ENCODE data around the gene PHLDA3. TPM values are rescaled to one million over a fixed set of nuclear protein-coding genes. Genes with fewer than 3 reads are reported as not detected.
A peak's percentile ranks its signal among the peaks of the same experiment; 100 is the strongest.

Gene PHLDA3
- total and polyA plus RNA-seq, 8 donors: 11.1 to 82.7 (median 18.1) TPM

DNA sequence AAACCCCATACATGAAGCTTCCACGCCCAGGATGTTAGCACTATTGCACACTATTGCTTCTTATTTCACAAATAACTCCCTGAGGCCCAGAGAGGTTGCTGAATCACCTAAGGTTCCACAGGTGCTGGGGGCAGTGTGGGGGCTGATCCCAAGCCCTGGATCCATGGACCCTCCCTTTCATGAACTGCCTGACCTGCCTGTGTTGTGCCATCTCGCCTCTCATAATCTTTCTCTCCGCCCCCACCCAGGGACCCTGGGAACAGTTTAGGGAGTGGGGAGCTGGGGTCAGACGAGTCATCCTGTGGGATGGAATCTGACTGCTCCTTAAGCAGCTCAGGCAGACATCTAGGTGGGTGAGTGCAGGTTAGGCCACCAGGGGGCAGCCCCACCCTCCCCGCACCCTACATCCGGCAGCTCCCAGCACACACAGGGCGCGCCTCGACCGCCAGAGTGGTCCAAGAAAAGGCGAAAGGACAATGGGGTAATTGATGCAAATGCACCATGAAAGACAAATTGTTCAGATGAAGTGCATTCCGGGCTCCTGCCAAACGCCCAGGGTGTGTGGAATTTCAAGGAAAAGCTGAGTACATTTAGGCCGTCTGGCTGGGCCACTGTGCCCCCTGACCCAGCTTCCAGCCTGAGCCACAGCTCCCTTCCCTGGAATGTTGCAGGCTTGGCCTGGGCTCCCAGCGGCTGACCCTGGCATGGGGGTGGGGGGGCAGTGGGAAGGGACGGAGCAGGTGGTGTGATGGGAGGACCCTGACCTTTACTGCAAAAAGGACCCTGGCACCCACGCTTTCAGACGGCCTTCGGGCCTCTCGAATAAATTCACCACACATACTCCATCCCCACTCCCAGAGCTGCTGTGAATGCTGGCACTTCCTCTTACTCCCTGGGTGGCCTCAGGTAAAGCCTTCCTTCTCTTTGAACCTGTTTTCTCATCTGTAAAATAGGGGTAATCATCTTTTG lies 20.8 kb downstream of the PHLDA3 start:
- H3K27ac ChIP-seq: peak overlapping the region; percentile 33 to 59
- TF ChIP-seq, protein P1, sequence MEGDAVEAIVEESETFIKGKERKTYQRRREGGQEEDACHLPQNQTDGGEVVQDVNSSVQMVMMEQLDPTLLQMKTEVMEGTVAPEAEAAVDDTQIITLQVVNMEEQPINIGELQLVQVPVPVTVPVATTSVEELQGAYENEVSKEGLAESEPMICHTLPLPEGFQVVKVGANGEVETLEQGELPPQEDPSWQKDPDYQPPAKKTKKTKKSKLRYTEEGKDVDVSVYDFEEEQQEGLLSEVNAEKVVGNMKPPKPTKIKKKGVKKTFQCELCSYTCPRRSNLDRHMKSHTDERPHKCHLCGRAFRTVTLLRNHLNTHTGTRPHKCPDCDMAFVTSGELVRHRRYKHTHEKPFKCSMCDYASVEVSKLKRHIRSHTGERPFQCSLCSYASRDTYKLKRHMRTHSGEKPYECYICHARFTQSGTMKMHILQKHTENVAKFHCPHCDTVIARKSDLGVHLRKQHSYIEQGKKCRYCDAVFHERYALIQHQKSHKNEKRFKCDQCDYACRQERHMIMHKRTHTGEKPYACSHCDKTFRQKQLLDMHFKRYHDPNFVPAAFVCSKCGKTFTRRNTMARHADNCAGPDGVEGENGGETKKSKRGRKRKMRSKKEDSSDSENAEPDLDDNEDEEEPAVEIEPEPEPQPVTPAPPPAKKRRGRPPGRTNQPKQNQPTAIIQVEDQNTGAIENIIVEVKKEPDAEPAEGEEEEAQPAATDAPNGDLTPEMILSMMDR (IDR thresholded peaks at IDR 0.05): peak; percentile 72 to 79
- ATAC-seq (peak; percentile 94), DNase-seq (peak in 3 of 4 donors; percentile 70 to 92 (median 71))
- intact Hi-C loops (cut with DNase I): loop anchor here in 1 of 2 donors (5.0 to 10.0 kb wide), 2 partner anchors 34 to 67 kb away; no protein-coding TSS in a partner anchor
- H3K36me3 ChIP-seq: no peaks in the 10 kb centered on the region
- no peaks in the 10 kb centered on the region for H3K9me3 ChIP-seq
- peaks cover 20 to 35% of the 10 kb centered on the region in 2 donors for H3K4me1 ChIP-seq
- H3K27me3 ChIP-seq: no peaks in the 10 kb centered on the region
- H3K4me3 ChIP-seq: no peak overlapping the region

DNA sequence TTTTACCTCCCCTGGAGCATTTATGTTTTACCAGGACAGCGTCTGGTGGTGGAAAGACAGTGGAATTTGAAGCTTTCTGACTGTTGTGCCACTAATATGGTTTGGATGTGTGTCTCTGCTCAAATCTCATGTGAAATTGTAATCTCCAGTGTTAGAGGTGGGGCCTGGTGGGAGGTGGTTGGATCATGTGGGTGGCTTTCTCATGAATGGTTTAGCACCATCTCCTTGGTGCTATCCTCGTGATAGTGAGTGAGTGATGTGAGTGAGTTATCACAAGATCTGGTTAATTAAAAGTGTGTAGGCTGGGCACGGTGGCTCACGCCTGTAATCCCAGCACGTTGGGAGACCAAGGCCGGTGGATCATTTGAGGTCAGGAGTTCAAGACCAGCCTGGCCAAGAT lies 23.7 kb downstream of the PHLDA3 start:
- Histone ChIP-seq H3K9me3 (no peaks in the 10 kb centered on the region), H3K4me1 (peaks cover 9 to 21% of the 10 kb centered on the region in 2 donors), H3K27ac (no peak overlapping the region), H3K4me3 (no peak overlapping the region), H3K36me3 (no peaks in the 10 kb centered on the region), H3K27me3 (no peaks in the 10 kb centered on the region)
- DNase-seq (no peak), ATAC-seq (no peak)
- TF ChIP-seq, protein P1 (IDR thresholded peaks at IDR 0.05): no peak
- intact Hi-C loops (cut with DNase I): loop anchor here in 1 of 2 donors (5.0 to 10.0 kb wide), 2 partner anchors 37 to 69 kb away; no protein-coding TSS in a partner anchor

- Histone ChIP-seq H3K9me3 (no peaks in the 10 kb centered on the region), H3K36me3 (no peaks in the 10 kb centered on the region), H3K4me1 (peaks cover 9 to 16% of the 10 kb centered on the region in 2 donors), H3K27me3 (no peaks in the 10 kb centered on the region), H3K4me3 (no peak overlapping the region), H3K27ac (no peak overlapping the region)
- no peak for DNase-seq
- TF ChIP-seq, protein P1 (IDR thresholded peaks at IDR 0.05): no peak
- intact Hi-C loops (cut with DNase I): loop anchor here in 1 of 2 donors (5.0 to 10.0 kb wide), 2 partner anchors 38 to 70 kb away; no protein-coding TSS in a partner anchor
- no peak for ATAC-seq
Measured at GRCh38 chr1:201444792-201445191, 24.2 kb downstream of the PHLDA3 start.

DNA sequence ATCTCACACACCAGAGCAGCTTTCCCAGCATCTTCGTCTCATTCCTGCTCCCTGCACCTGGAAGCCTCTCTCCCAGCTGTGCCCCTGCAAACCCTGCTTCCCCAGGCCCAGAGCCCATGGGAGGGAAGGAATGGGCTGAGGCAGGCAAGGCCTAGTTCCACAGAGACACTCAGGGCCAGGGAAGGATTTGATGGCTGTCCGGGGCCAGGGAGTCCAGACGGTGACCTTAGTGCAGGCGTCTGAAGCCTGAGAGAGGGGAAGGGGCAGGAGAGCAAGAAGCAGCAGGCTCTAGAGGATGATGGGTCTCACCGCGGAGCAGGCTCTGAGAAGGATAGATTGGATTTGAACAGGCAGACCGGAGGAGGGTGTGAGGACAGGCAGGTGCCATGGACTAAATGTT lies 25.2 kb downstream of the PHLDA3 start:
- TF ChIP-seq, protein P1 (IDR thresholded peaks at IDR 0.05): no peak
- DNase-seq: no peak
- peaks cover 9 to 11% of the 10 kb centered on the region in 2 donors for H3K4me1 ChIP-seq
- intact Hi-C loops (cut with DNase I): loop anchor here in 1 of 2 donors (10.0 kb wide), 1 partner anchor 71 kb away; no protein-coding TSS in a partner anchor
- no peaks in the 10 kb centered on the region for H3K9me3 ChIP-seq
- H3K4me3 ChIP-seq: no peak overlapping the region
- no peak overlapping the region for H3K27ac ChIP-seq
- ATAC-seq: no peak
- no peaks in the 10 kb centered on the region for H3K36me3 ChIP-seq
- no peaks in the 10 kb centered on the region for H3K27me3 ChIP-seq

DNA sequence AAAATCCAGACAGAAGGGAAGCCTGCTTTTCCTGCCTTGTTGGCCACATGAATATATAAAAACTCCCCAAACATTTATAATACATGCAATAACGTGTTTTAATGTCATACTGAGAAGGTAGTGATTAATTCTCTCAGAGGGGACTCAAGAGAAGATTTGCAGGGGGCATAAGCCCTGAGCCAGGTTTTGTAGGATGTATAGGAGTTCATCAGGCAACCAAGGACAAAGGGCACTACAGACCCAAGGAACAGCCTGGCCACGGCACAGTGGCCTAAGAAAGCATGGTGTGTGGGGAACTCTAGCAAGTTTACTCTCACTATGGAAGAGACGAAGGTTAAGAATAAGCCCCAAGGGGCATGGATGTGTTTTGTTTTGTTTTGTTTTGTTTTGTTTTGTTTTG lies 32.0 kb downstream of the PHLDA3 start:
- DNase-seq: no peak
- H3K4me3 ChIP-seq: no peak overlapping the region
- peaks cover 0 to 9% of the 10 kb centered on the region in 2 donors for H3K4me1 ChIP-seq
- no peak overlapping the region for H3K27ac ChIP-seq
- no peaks in the 10 kb centered on the region for H3K27me3 ChIP-seq
- TF ChIP-seq, protein P1 (IDR thresholded peaks at IDR 0.05): no peak
- H3K36me3 ChIP-seq: no peaks in the 10 kb centered on the region
- ATAC-seq: no peak
- intact Hi-C loops (cut with DNase I): no loop called here
- H3K9me3 ChIP-seq: no peaks in the 10 kb centered on the region

Measured in left lung (tissue), 10 donors.